VCaP (cell line): ENCODE data around the gene PPP1R3G.

Source experiments
- H3K27ac ChIP-seq: fragments of 450-650 bp; 2 replicates; pipeline ENCODE4 v1.5.1; 2017
- TF ChIP-seq, protein P1 (sequence below): fragments of 450-650 bp; conservative IDR thresholded peaks from 2 replicates; pipeline ENCODE4 v1.5.1; 2017; ENCODE audit warnings: mild to moderate bottlenecking, moderate library complexity

PPP1R3G gene

GRCh38 chr6:5084781-5085647 is at the start of gene PPP1R3G:
Gene PPP1R3G, plus strand, starts transcription at chr6:5085341. Its CDS starts 145 bp downstream, at chr6:5085486.
- H3K27ac ChIP-seq: peak within 1 kb of the TSS; percentile 45; the same call in 1 of the 2 replicates
- TF ChIP-seq, protein P1, sequence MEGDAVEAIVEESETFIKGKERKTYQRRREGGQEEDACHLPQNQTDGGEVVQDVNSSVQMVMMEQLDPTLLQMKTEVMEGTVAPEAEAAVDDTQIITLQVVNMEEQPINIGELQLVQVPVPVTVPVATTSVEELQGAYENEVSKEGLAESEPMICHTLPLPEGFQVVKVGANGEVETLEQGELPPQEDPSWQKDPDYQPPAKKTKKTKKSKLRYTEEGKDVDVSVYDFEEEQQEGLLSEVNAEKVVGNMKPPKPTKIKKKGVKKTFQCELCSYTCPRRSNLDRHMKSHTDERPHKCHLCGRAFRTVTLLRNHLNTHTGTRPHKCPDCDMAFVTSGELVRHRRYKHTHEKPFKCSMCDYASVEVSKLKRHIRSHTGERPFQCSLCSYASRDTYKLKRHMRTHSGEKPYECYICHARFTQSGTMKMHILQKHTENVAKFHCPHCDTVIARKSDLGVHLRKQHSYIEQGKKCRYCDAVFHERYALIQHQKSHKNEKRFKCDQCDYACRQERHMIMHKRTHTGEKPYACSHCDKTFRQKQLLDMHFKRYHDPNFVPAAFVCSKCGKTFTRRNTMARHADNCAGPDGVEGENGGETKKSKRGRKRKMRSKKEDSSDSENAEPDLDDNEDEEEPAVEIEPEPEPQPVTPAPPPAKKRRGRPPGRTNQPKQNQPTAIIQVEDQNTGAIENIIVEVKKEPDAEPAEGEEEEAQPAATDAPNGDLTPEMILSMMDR: no peak

GRCh38 chr6:5036269-5036668 is 48.9 kb upstream of the PPP1R3G start:
- TF ChIP-seq, protein P1: no peak
- H3K27ac ChIP-seq: no peak overlapping the region

GRCh38 chr6:5041955-5042354 is 43.2 kb upstream of the PPP1R3G start:
- TF ChIP-seq, protein P1: no peak
- no peak overlapping the region for H3K27ac ChIP-seq

DNA sequence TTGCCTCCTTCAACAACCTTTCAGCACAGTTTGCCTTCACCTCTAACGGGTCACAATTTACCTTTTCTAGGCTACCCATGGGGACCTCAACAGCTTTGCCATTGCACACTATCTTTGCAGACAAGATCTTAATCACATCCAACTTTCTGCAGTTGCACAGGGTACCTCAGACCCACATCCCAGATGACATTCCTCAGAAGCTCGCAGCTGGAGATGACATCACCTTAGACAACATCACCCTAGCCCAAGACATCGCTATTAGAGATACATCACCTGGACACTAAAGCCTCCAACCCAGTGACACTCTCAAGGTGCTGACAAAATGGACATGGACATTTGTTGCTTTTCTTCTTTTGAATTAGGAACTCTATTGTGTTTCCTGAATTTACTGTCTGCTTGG is 42.7 kb upstream of the PPP1R3G start:
- no peak overlapping the region for H3K27ac ChIP-seq

GRCh38 chr6:5044866-5045265 is 40.3 kb upstream of the PPP1R3G start:
- TF ChIP-seq, protein P1: no peak
- H3K27ac ChIP-seq: no peak overlapping the region

More for the DNA sequence above, 42.7 kb upstream of the PPP1R3G start:
- TF ChIP-seq, protein P1: no peak

DNA sequence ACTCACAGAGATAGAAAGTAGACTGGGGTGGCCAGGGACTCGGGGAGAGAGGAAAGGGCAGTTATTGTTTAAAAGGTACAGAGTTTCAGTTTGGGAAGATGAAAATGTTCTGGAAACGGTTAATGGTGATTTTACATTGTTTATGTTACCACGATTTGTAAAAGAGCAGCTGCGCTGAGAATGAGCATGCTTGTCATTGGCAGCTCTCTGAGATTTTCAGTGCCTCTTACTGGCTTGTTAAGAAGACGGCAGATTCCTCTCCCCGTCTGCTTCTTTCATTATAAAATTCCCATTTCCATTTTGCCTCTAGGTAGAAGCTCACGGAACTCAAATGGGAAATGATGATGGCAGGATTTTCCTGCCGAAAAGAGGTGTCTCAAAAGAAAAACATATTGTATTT is 39.7 kb upstream of the PPP1R3G start:
- H3K27ac ChIP-seq: no peak overlapping the region
- TF ChIP-seq, protein P1: no peak

DNA sequence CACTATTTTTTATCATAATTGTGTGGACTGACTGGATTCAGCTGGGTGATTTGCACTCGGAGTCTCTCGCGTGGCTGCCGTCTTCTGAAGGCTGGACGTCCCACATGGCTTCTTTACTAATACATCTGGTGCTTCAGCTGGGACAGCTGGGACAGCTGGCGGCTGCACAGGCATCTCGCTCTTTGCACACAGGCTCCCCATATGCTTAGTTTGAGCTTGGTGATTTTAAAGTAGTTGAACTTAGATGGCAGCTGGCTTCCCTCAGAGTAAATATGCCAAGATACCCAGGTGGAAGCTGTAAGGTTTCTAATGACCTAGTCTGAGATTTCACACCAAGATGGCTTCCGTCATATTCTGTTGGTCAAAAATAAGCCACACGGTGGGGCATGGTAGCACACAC is 38.7 kb upstream of the PPP1R3G start:
- no peak overlapping the region for H3K27ac ChIP-seq
- TF ChIP-seq, protein P1: no peak
